Measurements from ENCODE around the gene HRC.
"Not testable (repeated sequence)": the region's sequence is repeated elsewhere in the genome, so short reads cannot be mapped to it uniquely, and the experiment has no call there.

The HRC gene
- total RNA-seq, result 0 reads per million in 2 donors

GRCh38 chr19:49155005-49155819, at the start of gene HRC:
HRC (minus strand) TSS chr19:49155396; CDS start chr19:49155237, 159 bp downstream.
- no peak for DNase-seq

- DNase-seq, result no peak
Observed at GRCh38 chr19:49201042-49201441, 45.8 kb upstream of the HRC start.

- no peak for DNase-seq
Observed at GRCh38 chr19:49200238-49200862, 45.2 kb upstream of the HRC start.

GRCh38 chr19:49196527-49197240, 41.5 kb upstream of the HRC start:
- DNase-seq, result no peak

- no peak for DNase-seq
Observed at GRCh38 chr19:49194408-49194807, 39.2 kb upstream of the HRC start.

- no peak for DNase-seq
Observed at GRCh38 chr19:49193822-49194394, 38.7 kb upstream of the HRC start.

- DNase-seq, result no peak
Observed at GRCh38 chr19:49190781-49191180, 35.6 kb upstream of the HRC start.

- DNase-seq, result no peak
Observed at GRCh38 chr19:49189259-49189658, 34.1 kb upstream of the HRC start.

- no peak for DNase-seq
Observed at GRCh38 chr19:49188626-49189200, 33.5 kb upstream of the HRC start.

- no peak for DNase-seq
Observed at GRCh38 chr19:49186108-49186507, 30.9 kb upstream of the HRC start.

GRCh38 chr19:49182848-49183375, 27.7 kb upstream of the HRC start:
- no peak for DNase-seq

- DNase-seq, result not testable (repeated sequence)
Observed at GRCh38 chr19:49182010-49182847, 27.0 kb upstream of the HRC start.

GRCh38 chr19:49180659-49181058, 25.5 kb upstream of the HRC start:
- no peak for DNase-seq

- no peak for DNase-seq
Observed at GRCh38 chr19:49173198-49173597, 18.0 kb upstream of the HRC start.

- no peak for DNase-seq
Observed at GRCh38 chr19:49168421-49168820, 13.2 kb upstream of the HRC start.

GRCh38 chr19:49167857-49168409, 12.7 kb upstream of the HRC start:
- DNase-seq, result no peak

- DNase-seq, result no peak
Observed at GRCh38 chr19:49165865-49166301, 10.7 kb upstream of the HRC start.

- DNase-seq, result no peak
Observed at GRCh38 chr19:49165111-49165750, 10.0 kb upstream of the HRC start.

GRCh38 chr19:49161987-49162386, 6.8 kb upstream of the HRC start:
- no peak for DNase-seq

- no peak for DNase-seq
Observed at GRCh38 chr19:49160450-49161189, 5.4 kb upstream of the HRC start.

Data from T-helper 9 cell (primary cell).